HCT116 (cell line): ENCODE results near the gene CDH23. TPM values are rescaled to one million over a fixed set of nuclear protein-coding genes. Genes with fewer than 3 reads are reported as not detected.

ENCODE experiments used
- ATAC-seq: fragments of 200-7000 bp; cut with Tn5 transposase; 2 replicates; pipeline ENCODE4 v1.9.1; 2020; ENCODE audit warnings: mild to moderate bottlenecking, moderate library complexity
- BruUV-seq: library from RNA; stranded (reverse); fragments of 400-500 nt; replicated peaks from 2 replicates; lab custom pipeline; 2021; lab: Mats Ljungman, UMichigan
- CTCF ChIA-PET: fragments of 300-600 bp; sonication (Branson Sonifier 250); formaldehyde crosslinking; loops from one replicate; lab custom pipeline; 2021; ENCODE audit warnings: antibody characterized with exemption; lab: Charles Lee
- POLR2A ChIA-PET: fragments of 300-600, 350-600 bp; sonication (Branson Sonifier 250); formaldehyde crosslinking; loops from one replicate; lab custom pipeline; 2021; ENCODE audit warnings: antibody characterized with exemption; lab: Charles Lee
- RAD21 ChIA-PET, 2 experiments: fragments of 300-600 bp; sonication (Branson Sonifier 250); formaldehyde crosslinking; loops; one replicate each; lab custom pipeline; 2023; ENCODE audit warnings: low total read pairs in 2 of 2; ENCODE audit not compliant: uncharacterized antibody in 2 of 2, unreplicated experiment in 2 of 2, low non-redundant PET in 1 of 2; lab: Charles Lee
- DNase-seq: peaks from one replicate; pipeline ENCODE4 v3.0.0-alpha.2; 2010; ENCODE audit warnings: low read depth, low spot score
- H2AFZ ChIP-seq: fragments of 200-600 bp; shearing (Covaris generic), sonication (generic); 2 replicates; pipeline ENCODE4 v1.6.1; 2017; ENCODE audit warnings: low read depth, mixed run types, mixed read lengths, antibody characterized with exemption, low read length; ENCODE audit not compliant: poor library complexity, severe bottlenecking
- H3K27ac ChIP-seq: 2 replicates; pipeline ENCODE4 v1.5.1; 2012; ENCODE audit warnings: low read depth, low read length
- H3K27me3 ChIP-seq: fragments of 200-600 bp; sonication (generic); 2 replicates; pipeline ENCODE4 v1.6.1; 2016; ENCODE audit warnings: mixed run types, low read length, mixed read lengths; ENCODE audit not compliant: insufficient read depth
- H3K36me3 ChIP-seq, 2 experiments: fragments of 200-500 bp in 1 of 2; fragments of 200-600 bp in 1 of 2; sonication (Bioruptor generic) in 1 of 2; sonication (generic) in 1 of 2; 2 replicates each; pipeline versions ENCODE4 v1.5.1 to v1.6.1; 2014 to 2016; ENCODE audit warnings: low read length in 2 of 2, inconsistent platforms in 1 of 2, mixed read lengths in 1 of 2, mixed run types in 1 of 2; ENCODE audit not compliant: insufficient read depth in 2 of 2, control insufficient read depth in 1 of 2
- H3K4me1 ChIP-seq, 2 experiments: fragments of 200-600 bp in 1 of 2; sonication (generic) in 1 of 2; 2 replicates each; pipeline versions ENCODE4 v1.5.1 to v1.6.1; 2012 to 2017; ENCODE audit warnings: low read length in 2 of 2, inconsistent platforms in 1 of 2, mild to moderate bottlenecking in 1 of 2, mixed read lengths in 1 of 2, mixed run types in 1 of 2, moderate library complexity in 1 of 2; ENCODE audit not compliant: insufficient read depth in 2 of 2, control insufficient read depth in 1 of 2
- H3K4me2 ChIP-seq: fragments of 200-600 bp; sonication (generic); 2 replicates; pipeline ENCODE4 v1.6.1; 2017; ENCODE audit warnings: mixed run types, low read length, mixed read lengths
- H3K4me3 ChIP-seq, 2 experiments: fragments of 200-600 bp in 1 of 2; sonication (generic) in 1 of 2; replicated peaks in 1 of 2; 2 replicates each; pipeline ENCODE4 v1.5.1; 2011 to 2016; ENCODE audit warnings: low read length in 2 of 2, control low read depth in 1 of 2, low read depth in 1 of 2, mild to moderate bottlenecking in 1 of 2, mixed read lengths in 1 of 2, mixed run types in 1 of 2
- H3K79me2 ChIP-seq: fragments of 200-600 bp; sonication (generic); 2 replicates; pipeline ENCODE4 v1.6.1; 2017; ENCODE audit warnings: mild to moderate bottlenecking, mixed run types, low read length, moderate library complexity, mixed read lengths; ENCODE audit not compliant: insufficient read depth
- H3K9ac ChIP-seq: fragments of 200-600 bp; sonication (generic); 2 replicates; pipeline ENCODE4 v1.6.1; 2016; ENCODE audit warnings: low read length, mixed read lengths
- H3K9me2 ChIP-seq: fragments of 200-600 bp; sonication (generic), shearing (Covaris generic); 2 replicates; pipeline ENCODE4 v1.6.1; 2017; ENCODE audit warnings: mixed run types, mild to moderate bottlenecking, moderate library complexity; ENCODE audit not compliant: insufficient read depth
- H3K9me3 ChIP-seq, 2 experiments: fragments of 200-500 bp in 1 of 2; fragments of 200-600 bp in 1 of 2; sonication (Bioruptor generic) in 1 of 2; sonication (generic) in 1 of 2; 2 replicates each; pipeline ENCODE4 v1.6.1; 2014 to 2017; ENCODE audit warnings: low read length in 2 of 2, mixed read lengths in 2 of 2, inconsistent platforms in 1 of 2, low read depth in 1 of 2, mild to moderate bottlenecking in 1 of 2, mixed run types in 1 of 2, moderate library complexity in 1 of 2; ENCODE audit not compliant: control insufficient read depth in 1 of 2, insufficient read depth in 1 of 2
- H4K20me1 ChIP-seq: fragments of 200-600 bp; sonication (generic), shearing (Covaris generic); 2 replicates; pipeline ENCODE4 v1.6.1; 2017; ENCODE audit warnings: mixed run types, mild to moderate bottlenecking, moderate library complexity; ENCODE audit not compliant: insufficient read depth
- CBX3 ChIP-seq: IDR thresholded peaks from 2 replicates; pipeline ENCODE4 v1.6.1; 2012; ENCODE audit warnings: low read depth
- ELF1 ChIP-seq: IDR thresholded peaks from 2 replicates; pipeline ENCODE4 v1.6.1; 2012; ENCODE audit warnings: low read depth, borderline replicate concordance
- EZH2phosphoT487 ChIP-seq: fragments of 200-600 bp; IDR thresholded peaks from 2 replicates; pipeline ENCODE4 v1.6.1; 2018; ENCODE audit warnings: antibody characterized with exemption, borderline replicate concordance
- FOSL1 ChIP-seq: IDR thresholded peaks from 2 replicates; pipeline ENCODE4 v1.6.1; 2012; ENCODE audit warnings: low read depth
- POLR2AphosphoS5 ChIP-seq: IDR thresholded peaks from 2 replicates; pipeline ENCODE4 v1.6.1; 2011; ENCODE audit warnings: mild to moderate bottlenecking, low read depth, low read length, moderate library complexity
- REST ChIP-seq: IDR thresholded peaks from 2 replicates; pipeline ENCODE4 v1.6.1; 2012; ENCODE audit warnings: low read depth
- SIN3A ChIP-seq: IDR thresholded peaks from 2 replicates; pipeline ENCODE4 v1.6.1; 2012; ENCODE audit warnings: low read depth
- SP1 ChIP-seq: IDR thresholded peaks from 2 replicates; pipeline ENCODE4 v1.6.1; 2012; ENCODE audit warnings: low read depth
- TCF7L2 ChIP-seq: IDR thresholded peaks from 2 replicates; pipeline ENCODE4 v1.7.0; 2011; ENCODE audit warnings: borderline replicate concordance, inconsistent platforms; ENCODE audit not compliant: insufficient read depth, insufficient read length; ENCODE audit errors: extremely low read depth
- intact Hi-C: fragments of 100-400 bp; cut with micrococcal nuclease; formaldehyde crosslinking; loops from 2 replicates; pipeline ENCODE4 v1.10.0; 2022
- total RNA-seq: library from RNA; stranded (reverse); gene quantifications from one replicate; pipeline ENCODE4 v1.2.1, GENCODE V29; 2021; ENCODE audit not compliant: unreplicated experiment

CDH23 gene
- total RNA-seq, 1 experiment from 2014 or later: not detected

DNA sequence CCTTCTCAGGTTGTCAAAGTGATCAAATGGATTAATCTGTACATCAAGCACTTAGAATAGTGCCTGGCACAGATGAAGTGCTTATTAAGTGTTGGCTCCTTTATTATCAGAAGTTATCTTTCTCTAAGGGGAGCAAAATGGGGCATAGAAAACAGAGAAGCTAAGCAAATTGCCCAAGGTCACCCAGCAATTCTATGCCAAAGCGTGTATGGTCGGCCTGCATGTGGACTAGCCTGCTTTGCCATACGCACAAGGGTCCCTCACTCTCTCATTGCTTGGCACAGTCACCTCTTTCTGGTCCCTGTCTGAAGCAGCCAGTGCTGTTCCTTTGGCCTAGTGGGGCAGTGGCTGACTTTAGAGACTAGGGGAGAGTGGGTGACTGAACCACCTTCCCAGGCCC is 45.3 kb downstream of the CDH23 start:
- H4K20me1 ChIP-seq: no peaks in the 10 kb centered on the region
- ChIA-PET CTCF (no interaction called here), POLR2A (no interaction called here), RAD21 (no interaction called here)
- no peak overlapping the region for H3K4me2 ChIP-seq
- ATAC-seq (no peak), DNase-seq (no peak)
- H3K9me2 ChIP-seq: no peaks in the 10 kb centered on the region
- no peaks in the 10 kb centered on the region for H3K36me3 ChIP-seq
- no peak overlapping the region for H3K4me3 ChIP-seq
- BruUV-seq: no TSS peak
- no peak for TF ChIP-seq SP1
- H3K27ac ChIP-seq: no peak overlapping the region
- intact Hi-C loops: no loop called here
- no peaks in the 10 kb centered on the region for H3K9me3 ChIP-seq
- H3K79me2 ChIP-seq: no peaks in the 10 kb centered on the region
- H3K27me3 ChIP-seq: no peaks in the 10 kb centered on the region
- no peak overlapping the region for H3K9ac ChIP-seq
- no peaks in the 10 kb centered on the region for H3K4me1 ChIP-seq
- H2AFZ ChIP-seq: no peak overlapping the region

GRCh38 chr10:71442859-71443570 is 46.3 kb downstream of the CDH23 start:
- no peaks in the 10 kb centered on the region for H3K79me2 ChIP-seq
- intact Hi-C loops: no loop called here
- H3K9me3 ChIP-seq: no peaks in the 10 kb centered on the region
- no peak overlapping the region for H3K27ac ChIP-seq
- no peaks in the 10 kb centered on the region for H3K36me3 ChIP-seq
- ATAC-seq (no peak), DNase-seq (no peak)
- no peaks in the 10 kb centered on the region for H3K27me3 ChIP-seq
- H3K9ac ChIP-seq: no peak overlapping the region
- H2AFZ ChIP-seq: no peak overlapping the region
- ChIA-PET CTCF (no interaction called here), RAD21 (no interaction called here), POLR2A (no interaction called here)
- no peak overlapping the region for H3K4me3 ChIP-seq
- BruUV-seq: no TSS peak
- no peaks in the 10 kb centered on the region for H4K20me1 ChIP-seq
- H3K4me1 ChIP-seq: no peaks in the 10 kb centered on the region
- no peaks in the 10 kb centered on the region for H3K9me2 ChIP-seq
- H3K4me2 ChIP-seq: no peak overlapping the region
- TF ChIP-seq CBX3 (no peak), FOSL1 (no peak), SIN3A (no peak), ELF1 (no peak), POLR2AphosphoS5 (no peak), EZH2phosphoT487 (no peak), TCF7L2 (no peak), REST (no peak)
